ENCODE results near the gene FGFR3. TPM values are rescaled to one million over a fixed set of nuclear protein-coding genes. Genes with fewer than 3 reads are reported as not detected.

Gene FGFR3
- total RNA-seq, 1 donor from 2014 or later = 5.4 TPM

DNA sequence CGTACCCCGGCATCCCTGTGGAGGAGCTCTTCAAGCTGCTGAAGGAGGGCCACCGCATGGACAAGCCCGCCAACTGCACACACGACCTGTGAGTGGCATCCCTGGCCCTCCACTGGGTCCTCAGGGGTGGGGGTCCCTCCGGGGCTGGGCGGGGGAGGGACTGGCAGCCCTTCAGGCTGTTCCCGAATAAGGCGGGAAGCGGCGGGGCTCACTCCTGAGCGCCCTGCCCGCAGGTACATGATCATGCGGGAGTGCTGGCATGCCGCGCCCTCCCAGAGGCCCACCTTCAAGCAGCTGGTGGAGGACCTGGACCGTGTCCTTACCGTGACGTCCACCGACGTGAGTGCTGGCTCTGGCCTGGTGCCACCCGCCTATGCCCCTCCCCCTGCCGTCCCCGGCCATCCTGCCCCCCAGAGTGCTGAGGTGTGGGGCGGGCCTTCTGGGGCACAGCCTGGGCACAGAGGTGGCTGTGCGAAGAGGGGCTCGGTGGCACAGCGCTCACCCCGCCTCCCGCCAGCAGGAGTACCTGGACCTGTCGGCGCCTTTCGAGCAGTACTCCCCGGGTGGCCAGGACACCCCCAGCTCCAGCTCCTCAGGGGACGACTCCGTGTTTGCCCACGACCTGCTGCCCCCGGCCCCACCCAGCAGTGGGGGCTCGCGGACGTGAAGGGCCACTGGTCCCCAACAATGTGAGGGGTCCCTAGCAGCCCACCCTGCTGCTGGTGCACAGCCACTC lies 13.7 kb downstream of the FGFR3 start:
- intact Hi-C loops (cut with DNase I) = loop anchor here (5.0 kb wide), 1 partner anchor 54 kb away; no protein-coding TSS in a partner anchor
- DNase-seq (ENCODE audit: low spot score) = no peak
- ATAC-seq = no peak

DNA sequence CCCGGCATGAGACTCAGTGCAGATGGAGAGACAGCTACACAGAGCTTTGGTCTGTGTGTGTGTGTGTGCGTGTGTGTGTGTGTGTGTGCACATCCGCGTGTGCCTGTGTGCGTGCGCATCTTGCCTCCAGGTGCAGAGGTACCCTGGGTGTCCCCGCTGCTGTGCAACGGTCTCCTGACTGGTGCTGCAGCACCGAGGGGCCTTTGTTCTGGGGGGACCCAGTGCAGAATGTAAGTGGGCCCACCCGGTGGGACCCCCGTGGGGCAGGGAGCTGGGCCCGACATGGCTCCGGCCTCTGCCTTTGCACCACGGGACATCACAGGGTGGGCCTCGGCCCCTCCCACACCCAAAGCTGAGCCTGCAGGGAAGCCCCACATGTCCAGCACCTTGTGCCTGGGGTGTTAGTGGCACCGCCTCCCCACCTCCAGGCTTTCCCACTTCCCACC lies 14.3 kb downstream of the FGFR3 start:
- ATAC-seq = no peak
- DNase-seq (ENCODE audit: low spot score) = no peak
- intact Hi-C loops (cut with DNase I) = loop anchor here (5.0 kb wide), 1 partner anchor 55 kb away; no protein-coding TSS in a partner anchor

DNA sequence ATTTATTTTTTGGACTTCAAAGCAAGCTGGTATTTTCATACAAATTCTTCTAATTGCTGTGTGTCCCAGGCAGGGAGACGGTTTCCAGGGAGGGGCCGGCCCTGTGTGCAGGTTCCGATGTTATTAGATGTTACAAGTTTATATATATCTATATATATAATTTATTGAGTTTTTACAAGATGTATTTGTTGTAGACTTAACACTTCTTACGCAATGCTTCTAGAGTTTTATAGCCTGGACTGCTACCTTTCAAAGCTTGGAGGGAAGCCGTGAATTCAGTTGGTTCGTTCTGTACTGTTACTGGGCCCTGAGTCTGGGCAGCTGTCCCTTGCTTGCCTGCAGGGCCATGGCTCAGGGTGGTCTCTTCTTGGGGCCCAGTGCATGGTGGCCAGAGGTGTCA lies 15.3 kb downstream of the FGFR3 start:
- intact Hi-C loops (cut with DNase I) = loop anchor here (5.0 kb wide), 1 partner anchor 56 kb away; no protein-coding TSS in a partner anchor
- no peak for ATAC-seq
- DNase-seq (ENCODE audit: low spot score) = no peak

DNA sequence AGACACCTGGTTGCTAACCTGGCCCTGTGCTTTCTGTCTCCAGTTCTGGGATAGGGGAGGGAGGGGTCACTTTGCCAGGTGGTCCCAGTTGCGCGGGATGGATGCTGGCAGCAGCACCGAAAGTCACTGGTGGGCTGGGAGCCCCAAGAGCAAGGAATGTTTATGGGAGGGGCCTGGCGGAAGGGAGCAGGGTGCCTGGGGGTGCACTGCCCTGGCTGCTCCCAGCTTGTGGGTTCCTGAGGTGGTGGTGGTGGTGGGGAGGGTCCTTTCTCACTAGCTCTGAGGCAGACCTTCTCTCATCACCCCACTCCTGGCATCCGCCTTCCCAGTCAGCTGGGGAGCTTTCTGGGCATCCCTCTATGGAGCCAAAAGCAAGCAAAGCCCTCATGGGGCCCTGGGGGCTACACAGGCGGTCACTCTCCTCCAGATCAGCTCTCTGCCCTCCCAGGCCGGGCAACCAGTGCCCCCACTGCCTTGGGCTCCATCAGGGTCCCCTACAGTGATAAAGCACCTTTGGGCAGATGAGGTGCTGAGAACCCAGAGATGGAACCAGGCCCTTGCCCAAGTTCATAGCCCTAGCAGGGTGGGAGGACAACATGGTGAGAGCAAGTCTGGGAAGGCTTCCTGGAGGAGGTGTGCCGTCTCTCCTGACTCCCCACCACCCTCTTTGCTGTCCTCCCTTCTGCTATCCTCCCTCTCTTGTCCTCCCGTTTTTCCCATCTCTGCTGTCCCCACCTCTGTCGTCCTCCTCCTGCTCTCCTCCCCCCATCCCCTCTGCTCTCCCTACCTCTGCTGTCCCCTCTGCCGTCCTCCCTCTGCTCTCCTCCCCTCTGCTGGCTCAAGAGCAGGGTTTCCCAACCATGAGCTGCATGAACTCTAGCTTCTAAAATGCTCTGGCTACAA lies 16.0 kb downstream of the FGFR3 start:
- ATAC-seq = no peak
- intact Hi-C loops (cut with DNase I) = loop anchor here (5.0 kb wide), 1 partner anchor 57 kb away; no protein-coding TSS in a partner anchor
- no peak for DNase-seq (ENCODE audit: low spot score)

DNA sequence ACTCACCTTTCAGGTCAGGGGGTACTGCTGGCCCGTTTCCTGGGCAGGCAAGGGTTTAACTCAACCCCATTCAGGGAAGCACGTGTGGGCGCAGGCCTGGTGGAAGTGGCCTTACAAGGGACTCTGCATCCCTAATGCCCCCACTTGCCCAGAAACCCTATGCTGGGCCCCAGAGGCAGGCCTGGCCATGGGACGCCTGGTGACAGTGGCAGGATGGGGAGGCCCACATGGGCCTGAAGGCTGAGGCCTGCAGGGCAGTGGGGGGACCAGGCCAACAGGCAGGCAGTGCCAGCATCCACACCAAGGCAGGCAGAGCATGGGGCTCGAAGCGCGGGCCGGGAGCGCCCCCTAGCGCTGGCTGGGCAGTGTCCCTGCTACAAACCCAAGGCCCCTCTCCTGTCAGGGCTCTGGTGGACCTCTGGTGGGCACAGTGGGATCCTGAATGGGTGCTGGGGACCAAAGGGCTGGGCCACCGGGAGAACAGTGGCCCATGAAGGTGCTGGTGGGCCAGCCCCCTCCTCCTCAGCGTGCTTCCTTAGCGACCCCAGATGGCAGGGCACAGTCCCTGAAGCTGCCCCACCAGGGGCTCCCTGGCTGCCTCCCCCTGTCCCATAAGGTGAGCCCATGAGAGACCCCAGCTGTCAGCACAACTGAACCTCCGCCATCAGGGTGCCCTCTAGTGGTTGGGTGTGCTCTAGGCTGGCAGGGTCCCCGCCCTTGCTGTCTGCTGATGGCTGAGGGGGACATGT lies 16.8 kb downstream of the FGFR3 start:
- ATAC-seq (peak; percentile 77), DNase-seq (ENCODE audit: low spot score) (peak; percentile 80)
- intact Hi-C loops (cut with DNase I) = loop anchor here (5.0 kb wide), 1 partner anchor 58 kb away; no protein-coding TSS in a partner anchor

DNA sequence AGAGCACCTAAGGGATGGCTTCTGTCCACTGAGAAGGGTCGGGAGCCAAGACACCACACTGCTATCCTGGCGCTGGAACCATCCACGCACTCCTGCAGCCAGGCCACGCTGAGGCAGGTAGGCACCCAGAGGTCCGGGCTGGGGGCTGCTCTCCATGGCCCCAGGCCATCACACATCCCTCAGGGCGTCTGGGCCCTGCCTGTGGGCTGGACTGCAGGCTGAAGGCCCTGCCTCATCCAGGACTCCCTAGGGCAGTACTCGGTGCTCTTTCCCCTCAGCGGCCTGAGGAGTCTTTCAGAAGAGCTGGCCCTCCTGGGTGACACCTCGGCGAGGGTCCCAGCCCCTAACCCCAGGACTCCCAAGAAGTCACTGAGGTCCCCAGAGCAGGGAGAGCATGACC lies 17.7 kb downstream of the FGFR3 start:
- peak; percentile 13 for ATAC-seq
- intact Hi-C loops (cut with DNase I) = no loop called here

DNA sequence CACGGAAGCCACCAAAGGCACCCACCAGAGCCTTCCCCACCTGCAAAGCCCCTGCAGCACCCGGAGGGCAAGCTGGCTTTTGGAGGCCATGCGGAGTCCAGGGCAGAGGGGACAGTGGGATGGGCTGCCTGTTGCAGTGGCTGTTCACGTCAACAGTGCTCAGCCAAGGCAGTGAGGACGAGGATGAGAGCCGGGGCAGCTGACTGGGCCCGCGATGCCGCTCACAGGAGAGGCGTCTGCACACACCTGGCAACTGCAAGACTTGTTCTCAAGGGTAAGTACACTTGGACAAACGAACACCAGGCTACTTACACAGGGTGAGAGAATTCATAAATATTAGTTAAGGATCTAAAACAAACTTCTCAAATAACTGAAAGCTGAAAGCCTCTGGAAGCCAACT lies 19.6 kb downstream of the FGFR3 start:
- intact Hi-C loops (cut with DNase I) = no loop called here
- DNase-seq (ENCODE audit: low spot score) (no peak), ATAC-seq (no peak)

More for the DNA sequence above, 17.7 kb downstream of the FGFR3 start:
- no peak for DNase-seq (ENCODE audit: low spot score)

DNA sequence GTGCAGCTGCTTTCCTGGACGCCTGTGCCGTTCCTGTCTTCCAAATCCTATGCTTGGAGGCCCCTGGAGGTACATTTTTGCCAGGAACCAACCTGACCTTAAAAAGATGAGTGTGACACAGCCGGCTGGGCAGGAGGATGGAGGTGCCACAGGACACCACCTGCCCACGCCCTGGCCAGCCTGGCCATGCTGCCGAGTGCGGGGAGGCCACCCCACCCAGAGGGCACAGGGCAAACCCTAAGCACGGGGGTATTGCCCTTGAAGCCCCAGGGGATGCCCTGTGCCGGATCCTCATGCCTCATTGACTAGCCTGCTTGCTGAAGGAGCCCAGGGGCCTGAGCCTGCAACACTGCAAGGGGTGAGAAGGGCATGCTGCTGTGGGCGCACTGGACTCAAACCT lies 20.1 kb downstream of the FGFR3 start:
- intact Hi-C loops (cut with DNase I) = no loop called here
- ATAC-seq (no peak), DNase-seq (ENCODE audit: low spot score) (no peak)

DNA sequence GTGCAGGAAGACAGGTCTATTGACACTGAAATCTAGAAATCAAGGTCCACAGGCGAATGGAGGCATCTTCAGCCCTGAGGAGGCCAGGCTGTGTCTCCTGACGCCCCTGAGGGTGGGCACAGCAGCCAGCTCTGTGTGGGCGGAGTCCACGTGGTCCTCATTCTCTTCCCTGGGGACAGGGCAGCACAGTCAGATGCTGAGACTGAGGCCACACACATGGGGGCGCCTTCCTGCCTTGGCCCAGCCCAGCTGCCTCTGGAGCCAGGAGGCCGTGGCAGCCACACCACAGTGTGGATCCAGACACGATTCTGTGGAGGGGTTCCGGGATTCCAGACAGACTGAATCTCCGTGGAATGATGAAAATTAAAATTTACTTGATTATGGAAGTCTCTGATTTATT lies 20.8 kb downstream of the FGFR3 start:
- intact Hi-C loops (cut with DNase I) = no loop called here
- ATAC-seq (peak; percentile 5), DNase-seq (ENCODE audit: low spot score) (no peak)

DNA sequence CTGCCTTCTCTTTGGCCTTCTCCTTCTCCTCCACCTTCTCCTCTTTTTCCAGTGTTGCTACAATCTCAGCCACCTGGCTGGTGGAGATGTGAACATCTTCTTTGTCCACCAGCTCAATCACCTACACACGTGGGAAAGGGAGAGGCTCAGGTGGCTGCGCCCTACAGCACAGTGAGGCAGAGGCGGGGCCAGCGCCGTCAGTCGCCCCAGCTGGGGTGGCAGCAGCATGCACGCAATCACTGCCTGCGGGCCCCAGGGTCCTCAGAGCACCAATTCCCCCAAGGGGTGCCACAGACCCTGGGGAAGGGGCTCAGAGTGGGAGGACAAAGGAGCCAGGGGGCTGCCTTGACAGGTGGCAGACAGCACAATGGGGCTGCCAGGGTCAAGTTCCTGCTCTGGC lies 21.4 kb downstream of the FGFR3 start:
- intact Hi-C loops (cut with DNase I) = no loop called here
- no peak for DNase-seq (ENCODE audit: low spot score)

DNA sequence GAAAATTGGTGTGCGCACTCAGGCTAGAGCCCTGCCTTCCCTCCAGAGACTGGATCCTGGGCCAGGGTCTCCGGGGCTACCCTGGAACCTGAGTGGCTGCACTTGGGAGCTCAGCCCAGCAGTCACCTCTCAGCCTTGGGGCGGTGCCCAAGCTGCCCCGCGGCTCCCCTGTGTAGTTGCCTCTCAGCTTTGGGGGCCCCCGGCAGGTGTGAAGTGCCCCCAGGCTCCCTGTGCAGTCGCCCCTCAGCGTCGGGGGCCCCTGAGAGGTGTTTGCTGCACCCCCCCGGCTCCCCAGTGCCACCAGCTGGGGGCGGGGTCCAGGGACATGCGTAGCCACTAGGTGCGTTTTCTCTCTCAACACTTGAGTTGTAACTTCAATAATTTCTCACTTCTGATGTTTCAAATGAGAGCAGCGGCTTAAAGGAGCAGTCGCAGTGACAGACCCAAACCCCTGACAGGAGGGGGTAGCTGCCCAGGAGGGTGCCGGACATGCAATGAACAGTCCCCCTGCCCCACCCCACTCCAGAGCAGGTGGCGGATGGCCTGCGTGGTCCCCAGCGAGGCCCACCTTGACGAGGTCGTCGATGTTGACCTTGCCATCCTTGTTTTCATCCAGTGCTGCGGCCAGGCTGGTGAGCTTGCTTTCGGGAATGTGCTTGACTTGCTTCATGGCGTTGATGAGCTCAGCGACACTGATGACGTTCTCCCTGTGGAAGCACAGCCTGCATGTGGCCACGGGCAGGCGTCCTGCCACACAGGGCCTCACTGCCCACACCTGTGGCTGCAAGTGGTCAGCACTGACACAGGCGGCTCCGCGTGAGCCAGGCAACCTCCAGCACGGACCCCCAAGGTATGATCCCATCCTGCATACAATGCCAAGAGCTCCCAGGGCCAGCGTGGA lies 22.3 kb downstream of the FGFR3 start:
- intact Hi-C loops (cut with DNase I) = no loop called here
- no peak for ATAC-seq
- no peak for DNase-seq (ENCODE audit: low spot score)

More for the DNA sequence above, 21.4 kb downstream of the FGFR3 start:
- ATAC-seq = no peak

DNA sequence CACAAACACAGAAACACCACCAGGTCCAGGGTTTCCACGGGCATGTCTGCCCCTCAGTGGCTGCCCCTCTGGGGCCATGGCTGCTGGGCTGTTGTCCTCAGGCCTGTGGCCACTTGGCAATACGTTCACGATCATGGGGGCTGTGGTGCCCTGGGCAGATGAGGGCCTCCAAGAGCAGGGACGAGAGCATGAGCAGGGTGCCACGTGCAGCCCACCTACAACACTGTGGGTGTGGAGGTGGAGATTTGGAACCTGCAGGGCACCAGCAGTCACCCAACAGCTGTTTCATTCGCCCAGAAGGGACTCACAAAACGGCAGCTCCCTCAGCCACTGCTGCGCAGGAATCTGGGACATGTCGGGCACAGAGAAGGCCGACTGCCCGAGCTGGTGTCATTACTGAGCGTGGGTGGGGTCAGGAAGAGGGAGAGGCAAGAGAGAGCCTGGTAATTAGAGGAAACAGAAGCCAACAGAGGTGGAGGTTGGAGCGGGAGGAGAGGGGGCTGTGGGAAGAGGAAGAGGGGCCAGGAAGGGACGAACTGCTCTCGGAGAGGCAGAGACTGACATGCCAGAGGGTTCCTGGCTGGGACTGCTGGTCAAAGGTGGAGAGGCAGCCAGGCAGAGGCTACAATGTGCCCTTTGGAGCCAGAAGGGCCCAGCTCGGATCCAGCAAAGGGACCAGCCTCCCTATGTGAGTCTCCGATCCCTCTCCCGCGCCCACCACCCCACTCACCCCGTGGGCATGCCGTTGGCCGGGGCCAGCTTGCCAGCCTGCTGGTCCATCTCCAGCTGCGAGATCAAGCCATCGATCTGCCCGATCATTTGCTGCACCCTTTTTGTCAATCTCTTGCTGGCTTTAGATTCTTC lies 23.1 kb downstream of the FGFR3 start:
- intact Hi-C loops (cut with DNase I) = no loop called here
- ATAC-seq = no peak
- DNase-seq (ENCODE audit: low spot score) = no peak

DNA sequence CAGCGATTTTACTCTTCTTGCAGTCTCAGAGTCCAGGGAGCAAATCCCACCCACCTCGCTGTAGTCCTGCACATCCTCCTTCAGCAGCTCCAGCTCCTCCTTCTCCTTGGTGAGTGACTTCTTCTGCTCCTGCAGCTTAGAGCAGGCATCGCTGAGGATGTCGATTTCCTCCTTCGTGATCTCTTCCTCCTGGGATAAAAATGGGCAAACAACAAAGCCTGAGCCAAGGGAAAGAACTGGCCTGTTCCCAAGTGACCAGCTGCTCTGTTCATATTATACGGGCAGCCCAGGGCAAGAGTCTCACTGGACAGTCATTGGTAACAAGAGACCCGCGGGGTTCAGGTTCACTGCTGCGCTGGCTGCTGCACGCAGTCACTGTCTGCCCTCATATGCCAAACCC lies 26.2 kb downstream of the FGFR3 start:
- no peak for DNase-seq (ENCODE audit: low spot score)
- intact Hi-C loops (cut with DNase I) = no loop called here
- no peak for ATAC-seq

DNA sequence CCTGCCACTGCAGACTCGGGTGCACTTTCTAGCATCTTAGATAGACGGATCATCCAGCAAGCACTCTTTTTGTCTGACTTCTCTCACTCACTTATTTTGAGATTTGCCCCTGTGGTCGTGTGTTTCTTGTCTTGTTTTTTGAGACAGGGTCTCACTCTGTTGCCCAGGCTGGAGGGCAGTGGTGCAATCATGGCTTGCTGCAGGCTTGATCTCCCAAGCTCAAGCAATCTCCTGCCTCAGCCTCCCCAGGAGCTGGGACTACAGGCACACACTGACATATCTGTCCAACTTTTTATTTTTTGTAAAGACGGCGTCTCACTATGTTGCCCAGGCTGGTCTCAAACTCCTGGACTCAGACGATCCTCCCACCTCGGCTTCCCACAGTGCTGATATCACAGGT lies 26.7 kb downstream of the FGFR3 start:
- ATAC-seq (no peak), DNase-seq (ENCODE audit: low spot score) (no peak)

DNA sequence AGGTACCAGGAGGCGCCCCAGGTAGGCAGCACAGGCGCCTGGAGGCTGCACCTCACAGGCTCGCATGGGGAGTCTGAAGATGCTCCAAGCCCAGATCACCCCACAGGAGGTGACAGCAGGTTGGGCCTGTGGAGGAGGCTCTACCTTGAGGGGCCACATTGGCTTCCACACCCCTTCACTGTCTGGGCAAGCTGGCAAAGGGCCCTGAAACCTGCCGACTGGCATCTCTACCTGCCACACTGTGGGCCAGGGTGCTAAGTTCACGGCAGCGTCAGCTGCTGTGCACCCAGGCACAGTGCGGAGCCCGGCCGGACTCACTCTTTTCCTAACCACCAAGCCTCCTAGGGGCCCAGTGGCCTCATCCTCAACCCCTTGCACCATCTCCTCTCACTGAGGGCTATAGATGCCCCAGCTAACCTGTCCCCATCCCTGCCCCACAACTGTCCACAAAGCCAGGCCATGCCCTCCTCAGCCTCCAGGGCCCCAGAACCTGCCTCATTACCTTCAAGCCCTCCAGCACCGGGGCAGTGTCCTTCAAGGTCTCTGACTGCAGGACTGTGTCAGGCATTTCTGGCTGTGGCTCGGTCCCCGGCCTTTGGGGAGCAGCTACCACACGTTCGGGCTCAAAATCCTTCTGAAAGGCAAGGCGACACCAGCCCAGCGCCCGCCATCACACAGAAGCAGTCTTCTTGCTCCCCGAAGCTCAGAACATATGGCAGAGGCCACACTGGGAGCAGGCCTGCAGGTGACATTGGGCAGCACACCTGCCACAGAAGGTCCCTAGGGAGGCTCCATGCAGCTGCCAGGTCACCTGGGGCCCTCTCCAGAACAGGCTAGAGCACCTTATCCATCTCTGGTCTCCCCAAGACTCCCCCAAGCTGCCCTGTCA lies 28.8 kb downstream of the FGFR3 start:
- ATAC-seq (no peak), DNase-seq (ENCODE audit: low spot score) (no peak)
- intact Hi-C loops (cut with DNase I) = no loop called here

More for the DNA sequence above, 26.7 kb downstream of the FGFR3 start:
- intact Hi-C loops (cut with DNase I) = no loop called here

Data from sciatic nerve (tissue), 2 donors.